ENCODE measurements around the gene ENPP1.
"Not testable (repeated sequence)": the region's sequence is repeated elsewhere in the genome, so short reads cannot be mapped to it uniquely, and the experiment has no call there.

Gene ENPP1

DNA sequence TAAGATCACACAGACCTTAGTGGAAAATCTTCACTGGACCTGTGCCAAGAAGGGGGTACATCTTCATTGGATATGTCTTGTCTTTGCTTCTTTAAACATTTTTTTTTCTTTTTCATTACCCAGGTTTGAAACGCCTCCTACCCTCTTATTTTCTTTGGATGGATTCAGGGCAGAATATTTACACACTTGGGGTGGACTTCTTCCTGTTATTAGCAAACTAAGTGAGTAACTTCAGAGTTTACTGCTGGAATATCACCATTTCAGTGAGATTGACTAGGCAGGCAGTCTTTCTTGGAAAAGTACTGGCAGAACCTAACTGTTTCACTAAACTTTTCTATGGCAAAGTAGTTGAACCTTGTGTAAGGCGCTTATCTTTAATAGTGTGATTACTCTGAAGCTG, 47.0 kb downstream of the ENPP1 start:
- TF ChIP-seq, protein P1, sequence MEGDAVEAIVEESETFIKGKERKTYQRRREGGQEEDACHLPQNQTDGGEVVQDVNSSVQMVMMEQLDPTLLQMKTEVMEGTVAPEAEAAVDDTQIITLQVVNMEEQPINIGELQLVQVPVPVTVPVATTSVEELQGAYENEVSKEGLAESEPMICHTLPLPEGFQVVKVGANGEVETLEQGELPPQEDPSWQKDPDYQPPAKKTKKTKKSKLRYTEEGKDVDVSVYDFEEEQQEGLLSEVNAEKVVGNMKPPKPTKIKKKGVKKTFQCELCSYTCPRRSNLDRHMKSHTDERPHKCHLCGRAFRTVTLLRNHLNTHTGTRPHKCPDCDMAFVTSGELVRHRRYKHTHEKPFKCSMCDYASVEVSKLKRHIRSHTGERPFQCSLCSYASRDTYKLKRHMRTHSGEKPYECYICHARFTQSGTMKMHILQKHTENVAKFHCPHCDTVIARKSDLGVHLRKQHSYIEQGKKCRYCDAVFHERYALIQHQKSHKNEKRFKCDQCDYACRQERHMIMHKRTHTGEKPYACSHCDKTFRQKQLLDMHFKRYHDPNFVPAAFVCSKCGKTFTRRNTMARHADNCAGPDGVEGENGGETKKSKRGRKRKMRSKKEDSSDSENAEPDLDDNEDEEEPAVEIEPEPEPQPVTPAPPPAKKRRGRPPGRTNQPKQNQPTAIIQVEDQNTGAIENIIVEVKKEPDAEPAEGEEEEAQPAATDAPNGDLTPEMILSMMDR (IDR thresholded peaks at IDR 0.05) = no peak
- Histone ChIP-seq H3K27me3 (no peaks in the 10 kb centered on the region), H3K27ac (no peak overlapping the region), H3K4me1 (ENCODE audit: control insufficient read depth in 1 of 2, insufficient read depth in 1 of 2, low read depth in 1 of 2, low read length in 1 of 2) (no peaks in the 10 kb centered on the region), H3K4me3 (ENCODE audit: low read depth in 1 of 2, low read length in 1 of 2) (no peak overlapping the region), H3K36me3 (no peaks in the 10 kb centered on the region), H3K9me3 (no peaks in the 10 kb centered on the region)

DNA sequence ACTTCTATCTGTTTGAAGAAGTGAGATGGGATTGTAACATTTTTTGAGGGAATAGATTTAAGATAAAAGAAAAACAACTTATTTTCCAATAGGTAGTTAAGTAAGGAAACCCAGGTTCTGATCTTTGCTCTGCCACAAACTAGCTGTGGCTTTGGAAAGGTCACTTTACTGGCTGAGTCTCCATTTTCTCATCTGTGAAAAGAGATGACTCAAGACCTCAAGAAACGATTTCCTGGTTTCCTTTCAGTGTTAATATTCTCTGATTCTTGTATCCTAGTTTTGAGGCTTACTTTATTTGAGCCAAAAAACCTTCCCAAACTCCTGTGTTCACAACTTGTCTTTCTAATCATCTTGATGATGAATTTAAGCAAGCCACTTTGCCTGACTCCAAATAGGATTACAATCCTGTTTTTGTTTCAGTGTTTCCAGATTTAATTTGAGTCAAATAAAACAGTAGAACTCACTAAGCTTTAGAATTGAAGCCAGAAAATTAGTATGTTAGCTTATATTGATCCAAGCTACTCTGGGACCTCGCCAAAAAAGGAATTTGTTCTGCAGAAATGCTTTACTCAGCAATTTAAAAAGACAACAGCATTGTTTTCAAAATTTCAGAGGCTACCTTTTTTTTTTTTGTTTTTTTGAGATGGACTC, 51.1 kb downstream of the ENPP1 start:
- Histone ChIP-seq H3K27ac (no peak overlapping the region), H3K27me3 (no peaks in the 10 kb centered on the region), H3K4me1 (ENCODE audit: control insufficient read depth in 1 of 2, insufficient read depth in 1 of 2, low read depth in 1 of 2, low read length in 1 of 2) (no peaks in the 10 kb centered on the region)

GRCh38 chr6:131859658-131860057, 51.8 kb downstream of the ENPP1 start:
- not testable (repeated sequence) for H3K36me3 ChIP-seq; H3K9me3 ChIP-seq; H3K4me1 ChIP-seq (ENCODE audit: control insufficient read depth in 1 of 2, insufficient read depth in 1 of 2, low read depth in 1 of 2, low read length in 1 of 2); H3K4me3 ChIP-seq (ENCODE audit: low read depth in 1 of 2, low read length in 1 of 2); H3K27ac ChIP-seq; H3K27me3 ChIP-seq

More for the DNA sequence above, 51.1 kb downstream of the ENPP1 start:
- no peaks in the 10 kb centered on the region for H3K36me3 ChIP-seq
- H3K4me3 ChIP-seq (ENCODE audit: low read depth in 1 of 2, low read length in 1 of 2) = no peak overlapping the region
- no peaks in the 10 kb centered on the region for H3K9me3 ChIP-seq
- TF ChIP-seq, protein P1 (IDR thresholded peaks at IDR 0.05) = no peak

DNA sequence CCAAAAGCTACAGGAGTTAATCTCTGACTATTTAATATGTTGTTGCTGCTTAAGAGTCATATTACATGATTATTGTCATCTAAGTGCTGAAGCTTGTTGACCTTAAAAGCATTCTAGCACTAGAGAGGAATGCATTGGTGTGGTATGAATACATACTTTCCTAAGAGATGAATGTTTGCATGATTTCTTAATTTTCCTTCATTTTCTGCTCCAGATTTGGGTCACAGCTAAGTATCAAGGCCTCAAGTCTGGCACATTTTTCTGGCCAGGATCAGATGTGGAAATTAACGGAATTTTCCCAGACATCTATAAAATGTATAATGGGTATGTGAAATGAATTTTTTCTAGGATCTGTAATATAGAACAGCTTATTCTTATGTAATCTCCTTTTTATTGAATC, 53.6 kb downstream of the ENPP1 start:
- H3K27ac ChIP-seq = no peak overlapping the region
- no peaks in the 10 kb centered on the region for H3K4me1 ChIP-seq (ENCODE audit: control insufficient read depth in 1 of 2, insufficient read depth in 1 of 2, low read depth in 1 of 2, low read length in 1 of 2)
- no peak overlapping the region for H3K4me3 ChIP-seq (ENCODE audit: low read depth in 1 of 2, low read length in 1 of 2)
- no peaks in the 10 kb centered on the region for H3K27me3 ChIP-seq
- H3K36me3 ChIP-seq = no peaks in the 10 kb centered on the region
- H3K9me3 ChIP-seq = no peaks in the 10 kb centered on the region
- TF ChIP-seq, protein P1 (IDR thresholded peaks at IDR 0.05) = no peak

DNA sequence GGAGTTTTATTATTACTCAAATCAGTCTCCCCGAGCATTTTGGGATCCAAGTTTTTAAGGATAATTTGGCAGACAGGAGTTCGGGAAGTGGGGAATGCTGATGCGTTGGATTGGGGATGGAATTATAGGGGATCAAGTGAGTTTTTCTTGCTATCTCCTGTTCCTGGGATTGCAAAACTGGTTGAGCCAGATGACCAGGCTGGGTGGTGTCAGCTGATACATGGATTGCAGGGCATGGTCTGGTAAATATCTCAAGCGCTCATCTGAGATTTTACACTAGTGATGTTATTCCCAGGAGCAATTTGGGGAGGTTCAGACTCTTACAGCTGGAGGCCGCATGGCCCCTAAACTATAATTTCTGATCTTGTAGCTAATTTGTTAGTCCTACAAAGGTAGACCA, 54.7 kb downstream of the ENPP1 start:
- no peak overlapping the region for H3K4me3 ChIP-seq (ENCODE audit: low read depth in 1 of 2, low read length in 1 of 2)
- H3K27ac ChIP-seq = no peak overlapping the region
- TF ChIP-seq, protein P1 (IDR thresholded peaks at IDR 0.05) = no peak
- H3K27me3 ChIP-seq = no peaks in the 10 kb centered on the region
- H3K36me3 ChIP-seq = no peaks in the 10 kb centered on the region
- H3K4me1 ChIP-seq (ENCODE audit: control insufficient read depth in 1 of 2, insufficient read depth in 1 of 2, low read depth in 1 of 2, low read length in 1 of 2) = no peaks in the 10 kb centered on the region
- no peaks in the 10 kb centered on the region for H3K9me3 ChIP-seq

- H3K4me1 ChIP-seq (ENCODE audit: control insufficient read depth in 1 of 2, insufficient read depth in 1 of 2, low read depth in 1 of 2, low read length in 1 of 2) = no peaks in the 10 kb centered on the region
- no peaks in the 10 kb centered on the region for H3K27me3 ChIP-seq
- TF ChIP-seq, protein P1 (IDR thresholded peaks at IDR 0.05) = no peak
- no peak overlapping the region for H3K27ac ChIP-seq
- H3K9me3 ChIP-seq = no peaks in the 10 kb centered on the region
- no peak overlapping the region for H3K4me3 ChIP-seq (ENCODE audit: low read depth in 1 of 2, low read length in 1 of 2)
- no peaks in the 10 kb centered on the region for H3K36me3 ChIP-seq
Observed at GRCh38 chr6:131867744-131868143, 59.9 kb downstream of the ENPP1 start.
